Uterus (tissue), 4 donors: ENCODE results near the gene IGFBP4. TPM values are rescaled to one million over a fixed set of nuclear protein-coding genes. Genes with fewer than 3 reads are reported as not detected.

Experiments used
- DNase-seq, 2 donors: peaks; one replicate each; pipeline ENCODE4 v3.0.0-alpha.2; 2019 to 2020
- H3K27ac ChIP-seq, 2 donors: fragments of 200-600 bp; sonication (generic); 1 replicate in 1 of 2; 2 replicates in 1 of 2; pipeline ENCODE4 v1.5.1; 2016 to 2018
- H3K27me3 ChIP-seq, 2 donors: fragments of 200-600 bp; sonication (generic); one replicate each; pipeline ENCODE4 v1.5.1; 2018 to 2019; ENCODE audit warnings: control low read depth in 1 of 2
- H3K36me3 ChIP-seq, 2 donors: fragments of 200-600 bp; sonication (generic); one replicate each; pipeline ENCODE4 v1.5.1; 2019; ENCODE audit warnings: control low read depth in 1 of 2
- H3K4me1 ChIP-seq, 2 donors: fragments of 200-600 bp; sonication (generic); one replicate each; pipeline ENCODE4 v1.5.1; 2018 to 2019; ENCODE audit warnings: control low read depth in 1 of 2
- H3K4me3 ChIP-seq, 2 donors: fragments of 200-600 bp; sonication (generic); 1 replicate in 1 of 2; 2 replicates in 1 of 2; pipeline ENCODE4 v1.5.1; 2018 to 2019; ENCODE audit warnings: mild to moderate bottlenecking in 1 of 2
- H3K9me3 ChIP-seq, 2 donors: fragments of 200-600 bp; sonication (generic); one replicate each; pipeline ENCODE4 v1.5.1; 2019; ENCODE audit warnings: control low read depth in 1 of 2
- CTCF ChIP-seq, 4 experiments: fragments of 200-600 bp in 2 of 4; fragments of 450-650 bp in 2 of 4; sonication (generic) in 2 of 4; IDR thresholded peaks; one replicate each; pipeline ENCODE4 v1.5.1; 2016 to 2019; ENCODE audit warnings: antibody characterized with exemption in 4 of 4, mild to moderate bottlenecking in 2 of 4, moderate library complexity in 1 of 4
- POLR2A ChIP-seq, 2 donors: fragments of 450-650 bp; IDR thresholded peaks; one replicate each; pipeline ENCODE4 v1.6.1; 2016; ENCODE audit warnings: antibody characterized with exemption in 2 of 2, mild to moderate bottlenecking in 1 of 2, moderate library complexity in 1 of 2
- intact Hi-C: fragments of 100-400 bp; cut with DNase I; formaldehyde crosslinking; loops from one replicate; pipeline ENCODE4 v1.15.1; 2023; ENCODE audit warnings: low total_unique reads
- total RNA-seq, 4 donors: library from RNA; depleted of rRNA in 3 of 4; stranded (reverse); fragments of >200 nt in 3 of 4; gene quantifications; one replicate each; pipeline versions ENCODE4 v1.1.0 to v1.2.4, GENCODE V29; 2014 to 2023
- donor health status: DM: yes; HTN: yes; CAD: no.

IGFBP4 gene
- total RNA-seq, 4 donors from 2014 or later: 331 to 1,351 (median 418) TPM

- H3K9me3 ChIP-seq: no peaks in the 10 kb centered on the region
- H3K27ac ChIP-seq: no peak overlapping the region
- H3K4me1 ChIP-seq: no peaks in the 10 kb centered on the region
- TF ChIP-seq POLR2A (IDR thresholded peaks at IDR 0.05): no peak
- TF ChIP-seq CTCF (IDR thresholded peaks at IDR 0.05): no peak
- no peak for DNase-seq
- no peaks in the 10 kb centered on the region for H3K36me3 ChIP-seq
- no peaks in the 10 kb centered on the region for H3K27me3 ChIP-seq
- intact Hi-C loops: loop anchor here (5.0 to 10.0 kb wide), 2 partner anchors 36 to 56 kb away; partner anchors contain the start of gene IGFBP4
- no peak overlapping the region for H3K4me3 ChIP-seq
Measured at GRCh38 chr17:40478486-40478885, 35.2 kb downstream of the IGFBP4 start.

- Histone ChIP-seq H3K9me3 (no peaks in the 10 kb centered on the region), H3K36me3 (no peaks in the 10 kb centered on the region), H3K4me1 (no peaks in the 10 kb centered on the region), H3K27me3 (no peaks in the 10 kb centered on the region), H3K4me3 (no peak overlapping the region), H3K27ac (no peak overlapping the region)
- intact Hi-C loops: loop anchor here (5.0 to 10.0 kb wide), 2 partner anchors 38 to 55 kb away; partner anchors contain the start of gene IGFBP4
- DNase-seq: no peak
- TF ChIP-seq CTCF (IDR thresholded peaks at IDR 0.05) (no peak), POLR2A (IDR thresholded peaks at IDR 0.05) (no peak)
Measured at GRCh38 chr17:40479754-40480480, 36.7 kb downstream of the IGFBP4 start.

GRCh38 chr17:40480501-40481003 is 37.3 kb downstream of the IGFBP4 start:
- intact Hi-C loops: no loop called here
- H3K27me3 ChIP-seq: no peaks in the 10 kb centered on the region

GRCh38 chr17:40481106-40481505 is 37.9 kb downstream of the IGFBP4 start:
- DNase-seq: no peak
- Histone ChIP-seq H3K27me3 (no peaks in the 10 kb centered on the region), H3K4me3 (no peak overlapping the region), H3K36me3 (no peaks in the 10 kb centered on the region), H3K27ac (peak overlapping the region in 1 of 2 donors; percentile 6), H3K4me1 (no peaks in the 10 kb centered on the region), H3K9me3 (no peaks in the 10 kb centered on the region)
- TF ChIP-seq POLR2A (IDR thresholded peaks at IDR 0.05): no peak
- no peak for TF ChIP-seq CTCF (IDR thresholded peaks at IDR 0.05)
- intact Hi-C loops: no loop called here

More at GRCh38 chr17:40480501-40481003, 37.3 kb downstream of the IGFBP4 start:
- no peaks in the 10 kb centered on the region for H3K9me3 ChIP-seq
- TF ChIP-seq CTCF (IDR thresholded peaks at IDR 0.05) (no peak), POLR2A (IDR thresholded peaks at IDR 0.05) (no peak)
- peak overlapping the region in 1 of 2 donors; percentile 6 for H3K27ac ChIP-seq
- no peak overlapping the region for H3K4me3 ChIP-seq
- H3K4me1 ChIP-seq: no peaks in the 10 kb centered on the region
- no peaks in the 10 kb centered on the region for H3K36me3 ChIP-seq
- DNase-seq: no peak

GRCh38 chr17:40482722-40483121 is 39.5 kb downstream of the IGFBP4 start:
- H3K27me3 ChIP-seq: no peaks in the 10 kb centered on the region
- no peak overlapping the region for H3K4me3 ChIP-seq
- H3K9me3 ChIP-seq: no peaks in the 10 kb centered on the region
- intact Hi-C loops: no loop called here
- H3K27ac ChIP-seq: no peak overlapping the region
- no peaks in the 10 kb centered on the region for H3K4me1 ChIP-seq
- no peak for DNase-seq
- H3K36me3 ChIP-seq: no peaks in the 10 kb centered on the region
- TF ChIP-seq CTCF (IDR thresholded peaks at IDR 0.05) (no peak), POLR2A (IDR thresholded peaks at IDR 0.05) (no peak)
